GM18873 (cell line): ENCODE data around the gene RASSF9.

Experiments used
- ATAC-seq: cut with Tn5 transposase; IDR thresholded peaks from one replicate; pipeline ENCODE4 v1.9.1; 2021; ENCODE audit warnings: mild to moderate bottlenecking, moderate library complexity, moderate number of reproducible peaks; ENCODE audit not compliant: unreplicated experiment, low FRiP score

The RASSF9 gene

GRCh38 chr12:85823436-85824180 lies 12.6 kb downstream of the RASSF9 start:
- no peak for ATAC-seq

- ATAC-seq: no peak
Measured at GRCh38 chr12:85821759-85822158, 14.4 kb downstream of the RASSF9 start.

- no peak for ATAC-seq
Measured at GRCh38 chr12:85821206-85821605, 15.0 kb downstream of the RASSF9 start.

- no peak for ATAC-seq
Measured at GRCh38 chr12:85820101-85820500, 16.1 kb downstream of the RASSF9 start.

- no peak for ATAC-seq
Measured at GRCh38 chr12:85814741-85815140, 21.5 kb downstream of the RASSF9 start.

- ATAC-seq: no peak
Measured at GRCh38 chr12:85814071-85814470, 22.1 kb downstream of the RASSF9 start.

- no peak for ATAC-seq
Measured at GRCh38 chr12:85809500-85809899, 26.7 kb downstream of the RASSF9 start.

GRCh38 chr12:85807730-85808129 lies 28.5 kb downstream of the RASSF9 start:
- no peak for ATAC-seq

- no peak for ATAC-seq
Measured at GRCh38 chr12:85805654-85806053, 30.6 kb downstream of the RASSF9 start.

GRCh38 chr12:85804663-85805062 lies 31.5 kb downstream of the RASSF9 start:
- no peak for ATAC-seq

- ATAC-seq: no peak
Measured at GRCh38 chr12:85803923-85804322, 32.3 kb downstream of the RASSF9 start.

GRCh38 chr12:85803231-85803630 lies 33.0 kb downstream of the RASSF9 start:
- ATAC-seq: no peak

- ATAC-seq: no peak
Measured at GRCh38 chr12:85798122-85798521, 38.1 kb downstream of the RASSF9 start.

- ATAC-seq: no peak
Measured at GRCh38 chr12:85796001-85796400, 40.2 kb downstream of the RASSF9 start.

GRCh38 chr12:85794531-85794930 lies 41.7 kb downstream of the RASSF9 start:
- ATAC-seq: no peak

GRCh38 chr12:85784096-85784720 lies 52.0 kb downstream of the RASSF9 start:
- ATAC-seq: no peak

GRCh38 chr12:85782711-85783110 lies 53.5 kb downstream of the RASSF9 start:
- no peak for ATAC-seq

- ATAC-seq: no peak
Measured at GRCh38 chr12:85781766-85782165, 54.4 kb downstream of the RASSF9 start.

GRCh38 chr12:85779768-85780167 lies 56.4 kb downstream of the RASSF9 start:
- no peak for ATAC-seq

- ATAC-seq: no peak
Measured at GRCh38 chr12:85775091-85775490, 61.1 kb downstream of the RASSF9 start.

GRCh38 chr12:85765453-85765869 lies 70.7 kb downstream of the RASSF9 start:
- no peak for ATAC-seq

- ATAC-seq: no peak
Measured at GRCh38 chr12:85759623-85760022, 76.6 kb downstream of the RASSF9 start.
